HCT116 (cell line): ENCODE data around the gene RPRML. TPM values are rescaled to one million over a fixed set of nuclear protein-coding genes. Genes with fewer than 3 reads are reported as not detected.

ENCODE experiments used
- ATAC-seq: fragments of 200-7000 bp; cut with Tn5 transposase; 2 replicates; pipeline ENCODE4 v1.9.1; 2020; ENCODE audit warnings: mild to moderate bottlenecking, moderate library complexity
- BruUV-seq: library from RNA; stranded (reverse); fragments of 400-500 nt; replicated peaks from 2 replicates; lab custom pipeline; 2021; lab: Mats Ljungman, UMichigan
- CTCF ChIA-PET: fragments of 300-600 bp; sonication (Branson Sonifier 250); formaldehyde crosslinking; loops from one replicate; lab custom pipeline; 2021; ENCODE audit warnings: antibody characterized with exemption; lab: Charles Lee
- POLR2A ChIA-PET: fragments of 300-600, 350-600 bp; sonication (Branson Sonifier 250); formaldehyde crosslinking; loops from one replicate; lab custom pipeline; 2021; ENCODE audit warnings: antibody characterized with exemption; lab: Charles Lee
- RAD21 ChIA-PET, 2 experiments: fragments of 300-600 bp; sonication (Branson Sonifier 250); formaldehyde crosslinking; loops; one replicate each; lab custom pipeline; 2023; ENCODE audit warnings: low total read pairs in 2 of 2; ENCODE audit not compliant: uncharacterized antibody in 2 of 2, unreplicated experiment in 2 of 2, low non-redundant PET in 1 of 2; lab: Charles Lee
- DNase-seq: peaks from one replicate; pipeline ENCODE4 v3.0.0-alpha.2; 2010; ENCODE audit warnings: low read depth, low spot score
- H2AFZ ChIP-seq: fragments of 200-600 bp; shearing (Covaris generic), sonication (generic); 2 replicates; pipeline ENCODE4 v1.6.1; 2017; ENCODE audit warnings: low read depth, mixed run types, mixed read lengths, antibody characterized with exemption, low read length; ENCODE audit not compliant: poor library complexity, severe bottlenecking
- H3K27ac ChIP-seq: 2 replicates; pipeline ENCODE4 v1.5.1; 2012; ENCODE audit warnings: low read depth, low read length
- H3K27me3 ChIP-seq: fragments of 200-600 bp; sonication (generic); 2 replicates; pipeline ENCODE4 v1.6.1; 2016; ENCODE audit warnings: mixed run types, low read length, mixed read lengths; ENCODE audit not compliant: insufficient read depth
- H3K36me3 ChIP-seq, 2 experiments: fragments of 200-500 bp in 1 of 2; fragments of 200-600 bp in 1 of 2; sonication (Bioruptor generic) in 1 of 2; sonication (generic) in 1 of 2; 2 replicates each; pipeline versions ENCODE4 v1.5.1 to v1.6.1; 2014 to 2016; ENCODE audit warnings: low read length in 2 of 2, inconsistent platforms in 1 of 2, mixed read lengths in 1 of 2, mixed run types in 1 of 2; ENCODE audit not compliant: insufficient read depth in 2 of 2, control insufficient read depth in 1 of 2
- H3K4me1 ChIP-seq, 2 experiments: fragments of 200-600 bp in 1 of 2; sonication (generic) in 1 of 2; 2 replicates each; pipeline versions ENCODE4 v1.5.1 to v1.6.1; 2012 to 2017; ENCODE audit warnings: low read length in 2 of 2, inconsistent platforms in 1 of 2, mild to moderate bottlenecking in 1 of 2, mixed read lengths in 1 of 2, mixed run types in 1 of 2, moderate library complexity in 1 of 2; ENCODE audit not compliant: insufficient read depth in 2 of 2, control insufficient read depth in 1 of 2
- H3K4me2 ChIP-seq: fragments of 200-600 bp; sonication (generic); 2 replicates; pipeline ENCODE4 v1.6.1; 2017; ENCODE audit warnings: mixed run types, low read length, mixed read lengths
- H3K4me3 ChIP-seq, 2 experiments: fragments of 200-600 bp in 1 of 2; sonication (generic) in 1 of 2; replicated peaks in 1 of 2; 2 replicates each; pipeline ENCODE4 v1.5.1; 2011 to 2016; ENCODE audit warnings: low read length in 2 of 2, control low read depth in 1 of 2, low read depth in 1 of 2, mild to moderate bottlenecking in 1 of 2, mixed read lengths in 1 of 2, mixed run types in 1 of 2
- H3K79me2 ChIP-seq: fragments of 200-600 bp; sonication (generic); 2 replicates; pipeline ENCODE4 v1.6.1; 2017; ENCODE audit warnings: mild to moderate bottlenecking, mixed run types, low read length, moderate library complexity, mixed read lengths; ENCODE audit not compliant: insufficient read depth
- H3K9ac ChIP-seq: fragments of 200-600 bp; sonication (generic); 2 replicates; pipeline ENCODE4 v1.6.1; 2016; ENCODE audit warnings: low read length, mixed read lengths
- H3K9me2 ChIP-seq: fragments of 200-600 bp; sonication (generic), shearing (Covaris generic); 2 replicates; pipeline ENCODE4 v1.6.1; 2017; ENCODE audit warnings: mixed run types, mild to moderate bottlenecking, moderate library complexity; ENCODE audit not compliant: insufficient read depth
- H3K9me3 ChIP-seq, 2 experiments: fragments of 200-500 bp in 1 of 2; fragments of 200-600 bp in 1 of 2; sonication (Bioruptor generic) in 1 of 2; sonication (generic) in 1 of 2; 2 replicates each; pipeline ENCODE4 v1.6.1; 2014 to 2017; ENCODE audit warnings: low read length in 2 of 2, mixed read lengths in 2 of 2, inconsistent platforms in 1 of 2, low read depth in 1 of 2, mild to moderate bottlenecking in 1 of 2, mixed run types in 1 of 2, moderate library complexity in 1 of 2; ENCODE audit not compliant: control insufficient read depth in 1 of 2, insufficient read depth in 1 of 2
- H4K20me1 ChIP-seq: fragments of 200-600 bp; sonication (generic), shearing (Covaris generic); 2 replicates; pipeline ENCODE4 v1.6.1; 2017; ENCODE audit warnings: mixed run types, mild to moderate bottlenecking, moderate library complexity; ENCODE audit not compliant: insufficient read depth
- ATF3 ChIP-seq: IDR thresholded peaks from 2 replicates; pipeline ENCODE4 v1.6.1; 2012
- CBX3 ChIP-seq: IDR thresholded peaks from 2 replicates; pipeline ENCODE4 v1.6.1; 2012; ENCODE audit warnings: low read depth
- CEBPB ChIP-seq: IDR thresholded peaks from 2 replicates; pipeline ENCODE4 v1.6.1; 2012; ENCODE audit warnings: low read depth
- CTCF ChIP-seq, 3 experiments: fragments of 200-600 bp in 1 of 3; sonication (generic) in 1 of 3; IDR thresholded peaks in 2 of 3; conservative IDR thresholded peaks in 1 of 3; 2 replicates each; pipeline ENCODE4 v1.5.1; 2012 to 2017; ENCODE audit warnings: low read depth in 2 of 3, low read length in 2 of 3, antibody characterized with exemption in 1 of 3, borderline replicate concordance in 1 of 3, control low read depth in 1 of 3, mild to moderate bottlenecking in 1 of 3, mixed read lengths in 1 of 3, mixed run types in 1 of 3, moderate library complexity in 1 of 3; ENCODE audit not compliant: insufficient read depth in 1 of 3
- ELF1 ChIP-seq: IDR thresholded peaks from 2 replicates; pipeline ENCODE4 v1.6.1; 2012; ENCODE audit warnings: low read depth, borderline replicate concordance
- JUND ChIP-seq: IDR thresholded peaks from 2 replicates; pipeline ENCODE4 v1.6.1; 2012
- MAX ChIP-seq: IDR thresholded peaks from 2 replicates; pipeline ENCODE4 v1.6.1; 2012
- POLR2A ChIP-seq: IDR thresholded peaks from 2 replicates; pipeline ENCODE4 v1.7.0; 2011; ENCODE audit warnings: borderline replicate concordance; ENCODE audit not compliant: insufficient read depth, insufficient read length; ENCODE audit errors: extremely low read depth
- POLR2AphosphoS5 ChIP-seq: IDR thresholded peaks from 2 replicates; pipeline ENCODE4 v1.6.1; 2011; ENCODE audit warnings: mild to moderate bottlenecking, low read depth, low read length, moderate library complexity
- RAD21 ChIP-seq: IDR thresholded peaks from 2 replicates; pipeline ENCODE4 v1.6.1; 2012; ENCODE audit warnings: low read depth, mild to moderate bottlenecking
- REST ChIP-seq: IDR thresholded peaks from 2 replicates; pipeline ENCODE4 v1.6.1; 2012; ENCODE audit warnings: low read depth
- SIN3A ChIP-seq: IDR thresholded peaks from 2 replicates; pipeline ENCODE4 v1.6.1; 2012; ENCODE audit warnings: low read depth
- SRF ChIP-seq: IDR thresholded peaks from 2 replicates; pipeline ENCODE4 v1.6.1; 2012; ENCODE audit warnings: low read depth
- intact Hi-C: fragments of 100-400 bp; cut with micrococcal nuclease; formaldehyde crosslinking; loops from 2 replicates; pipeline ENCODE4 v1.10.0; 2022
- total RNA-seq: library from RNA; stranded (reverse); gene quantifications from one replicate; pipeline ENCODE4 v1.2.1, GENCODE V29; 2021; ENCODE audit not compliant: unreplicated experiment

The RPRML gene
- total RNA-seq, 1 experiment from 2014 or later, result not detected

- BruUV-seq, result no TSS peak
- Histone ChIP-seq H3K4me3 (no peak overlapping the region), H2AFZ (no peak overlapping the region), H3K4me2 (no peak overlapping the region), H3K27me3 (no peaks in the 10 kb centered on the region), H3K9me2 (peaks cover 3% of the 10 kb centered on the region; the same call in 1 of the 2 replicates), H3K27ac (no peak overlapping the region), H3K79me2 (no peaks in the 10 kb centered on the region), H3K9me3 (no peaks in the 10 kb centered on the region), H3K36me3 (no peaks in the 10 kb centered on the region), H4K20me1 (no peaks in the 10 kb centered on the region), H3K9ac (no peak overlapping the region)
- intact Hi-C loops, result no loop called here
- ChIA-PET CTCF (no interaction called here), RAD21 (no interaction called here), POLR2A (no interaction called here)
- ATAC-seq (no peak), DNase-seq (no peak)
- no peak for TF ChIP-seq SIN3A
- TF ChIP-seq JUND, result no peak
- TF ChIP-seq CEBPB, result no peak
- TF ChIP-seq, all 23 proteins: peak for 0
- peaks cover 0 to 9% of the 10 kb centered on the region in 2 experiments; a peak in 2 of 4 replicates for H3K4me1 ChIP-seq
Observed at GRCh38 chr17:46960152-46960551, 18.9 kb downstream of the RPRML start.

GRCh38 chr17:46958041-46958591 lies 20.9 kb downstream of the RPRML start:
- no peak for DNase-seq
- Histone ChIP-seq H3K4me2 (no peak overlapping the region), H3K79me2 (no peaks in the 10 kb centered on the region), H4K20me1 (no peaks in the 10 kb centered on the region), H3K4me1 (peaks cover 0 to 9% of the 10 kb centered on the region in 2 experiments; a peak in 2 of 4 replicates), H3K4me3 (no peak overlapping the region), H3K9ac (no peak overlapping the region), H2AFZ (no peak overlapping the region), H3K9me2 (peaks cover 3% of the 10 kb centered on the region; the same call in 1 of the 2 replicates), H3K9me3 (no peaks in the 10 kb centered on the region), H3K27me3 (no peaks in the 10 kb centered on the region), H3K36me3 (no peaks in the 10 kb centered on the region), H3K27ac (no peak overlapping the region)
- intact Hi-C loops, result no loop called here
- ATAC-seq, result no peak
- CTCF ChIA-PET, result no interaction called here
- POLR2A ChIA-PET, result no interaction called here
- no TSS peak for BruUV-seq
- RAD21 ChIA-PET, result no interaction called here
- no peak for TF ChIP-seq POLR2AphosphoS5
- no peak for TF ChIP-seq SIN3A
- no peak for TF ChIP-seq ATF3
- TF ChIP-seq CBX3, result no peak
- no peak for TF ChIP-seq SRF
- no peak for TF ChIP-seq RAD21
- no peak for TF ChIP-seq POLR2A
- no peak for TF ChIP-seq CEBPB
- TF ChIP-seq ELF1, result no peak
- no peak for TF ChIP-seq CTCF (IDR thresholded peaks at IDR 0.05 in 2 of 3, conservative IDR thresholded peaks at IDR 0.05 in 1 of 3; ENCODE audit: borderline replicate concordance in 1 of 3, insufficient read depth in 1 of 3, low read depth in 2 of 3, low read length in 2 of 3)
- TF ChIP-seq REST, result no peak
- no peak for TF ChIP-seq MAX
